HG02970 (cell line): Measurements from ENCODE around the gene GPR78.

Source experiments
- ATAC-seq: cut with Tn5 transposase; IDR thresholded peaks from one replicate; pipeline ENCODE4 v1.9.1; 2021; ENCODE audit warnings: mild to moderate bottlenecking, moderate library complexity, moderate number of reproducible peaks; ENCODE audit not compliant: unreplicated experiment, low FRiP score

GPR78 gene

GRCh38 chr4:8583655-8584025, 3.4 kb downstream of the GPR78 start:
- ATAC-seq, result no peak

GRCh38 chr4:8585186-8585585, 5.0 kb downstream of the GPR78 start:
- ATAC-seq, result no peak

GRCh38 chr4:8585721-8586212, 5.6 kb downstream of the GPR78 start:
- ATAC-seq, result no peak

- ATAC-seq, result no peak
Observed at GRCh38 chr4:8586246-8586645, 6.1 kb downstream of the GPR78 start.

- no peak for ATAC-seq
Observed at GRCh38 chr4:8586671-8587468, 6.7 kb downstream of the GPR78 start.

GRCh38 chr4:8587469-8588195, 7.4 kb downstream of the GPR78 start:
- ATAC-seq, result no peak

- ATAC-seq, result no peak
Observed at GRCh38 chr4:8588196-8588470, 7.9 kb downstream of the GPR78 start.

GRCh38 chr4:8589336-8589735, 9.1 kb downstream of the GPR78 start:
- no peak for ATAC-seq

GRCh38 chr4:8589823-8590545, 9.8 kb downstream of the GPR78 start:
- ATAC-seq, result no peak

GRCh38 chr4:8590546-8590880, 10.3 kb downstream of the GPR78 start:
- ATAC-seq, result no peak

- ATAC-seq, result no peak
Observed at GRCh38 chr4:8591114-8591513, 10.9 kb downstream of the GPR78 start.

- no peak for ATAC-seq
Observed at GRCh38 chr4:8591626-8592365, 11.6 kb downstream of the GPR78 start.

- ATAC-seq, result no peak
Observed at GRCh38 chr4:8592366-8593263, 12.4 kb downstream of the GPR78 start, which contains the start of gene CPZ. TSS of gene CPZ (plus strand) at chr4:8592765. CDS start at chr4:8592834, 69 bp downstream.

GRCh38 chr4:8593264-8594096, 13.3 kb downstream of the GPR78 start:
- ATAC-seq, result no peak

- ATAC-seq, result no peak
Observed at GRCh38 chr4:8594097-8595038, 14.2 kb downstream of the GPR78 start.

- ATAC-seq, result no peak
Observed at GRCh38 chr4:8595237-8596087, 15.3 kb downstream of the GPR78 start.

- no peak for ATAC-seq
Observed at GRCh38 chr4:8596891-8597290, 16.7 kb downstream of the GPR78 start.
